Endothelial cell of umbilical vein (primary cell): ENCODE results near the gene NANOS3. TPM values are rescaled to one million over a fixed set of nuclear protein-coding genes. Genes with fewer than 3 reads are reported as not detected.

ENCODE experiments used
- BruUV-seq: library from RNA; stranded (reverse); fragments of 400-500 nt; replicated peaks from 2 replicates; lab custom pipeline; 2021; lab: Mats Ljungman, UMichigan
- CTCF ChIA-PET: fragments of 300-600, 350-600 bp; sonication (Branson Sonifier 250); formaldehyde crosslinking; loops from one replicate; lab custom pipeline; 2021; ENCODE audit warnings: antibody characterized with exemption, inconsistent platforms; lab: Charles Lee
- POLR2A ChIA-PET: fragments of 300-600, 350-600 bp; sonication (Branson Sonifier 250); formaldehyde crosslinking; loops from one replicate; lab custom pipeline; 2021; ENCODE audit warnings: antibody characterized with exemption, inconsistent platforms; lab: Charles Lee
- DNase-seq: peaks from one replicate; pipeline ENCODE4 v3.0.0-alpha.2; 2011; ENCODE audit warnings: low read depth, low spot score
- FAIRE-seq: peaks from 2 replicates; lab custom pipeline; 2011; peaks lifted over from hg19 to GRCh38; lab: Jason Lieb, UNC
- H2AFZ ChIP-seq: 2 replicates; pipeline ENCODE4 v1.6.0; 2012; ENCODE audit warnings: low read depth, low read length, control low read depth, inconsistent platforms
- H3K27ac ChIP-seq: 2 replicates; pipeline ENCODE4 v1.5.1; 2011; ENCODE audit warnings: low read depth, mild to moderate bottlenecking, control low read depth, low read length, moderate library complexity; ENCODE audit not compliant: insufficient read depth
- H3K27me3 ChIP-seq, 2 experiments: 2 replicates each; pipeline versions ENCODE4 v1.6.0 to v1.6.1; 2011; ENCODE audit warnings: low read length in 2 of 2, mixed read lengths in 1 of 2; ENCODE audit not compliant: control insufficient read depth in 2 of 2, insufficient read depth in 2 of 2
- H3K36me3 ChIP-seq, 2 experiments: 2 replicates in 1 of 2; 3 replicates in 1 of 2; pipeline ENCODE4 v1.5.1; 2011; ENCODE audit warnings: low read length in 2 of 2, mild to moderate bottlenecking in 1 of 2, moderate library complexity in 1 of 2; ENCODE audit not compliant: control insufficient read depth in 2 of 2, insufficient read depth in 2 of 2; ENCODE audit errors: extremely low read depth in 1 of 2
- H3K4me1 ChIP-seq: 3 replicates; pipeline ENCODE4 v1.5.1; 2011; ENCODE audit warnings: mild to moderate bottlenecking, low read length; ENCODE audit not compliant: control insufficient read depth, insufficient read depth; ENCODE audit errors: extremely low read depth
- H3K4me2 ChIP-seq: 2 replicates; pipeline ENCODE4 v1.6.1; 2011; ENCODE audit warnings: low read length, control low read depth, mixed read lengths; ENCODE audit not compliant: insufficient read depth
- H3K4me3 ChIP-seq, 3 experiments: fragments of 200-600 bp in 1 of 3; sonication (generic), shearing (Covaris generic) in 1 of 3; replicated peaks in 1 of 3; 2 replicates each; pipeline ENCODE4 v1.5.1; 2011 to 2016; ENCODE audit warnings: control low read depth in 3 of 3, low read length in 3 of 3, mild to moderate bottlenecking in 2 of 3, inconsistent platforms in 1 of 3, low read depth in 1 of 3, moderate library complexity in 1 of 3; ENCODE audit not compliant: insufficient read depth in 1 of 3
- H3K79me2 ChIP-seq: 2 replicates; pipeline ENCODE4 v1.6.0; 2012; ENCODE audit warnings: low read length, inconsistent platforms; ENCODE audit not compliant: control insufficient read depth, insufficient read depth
- H3K9ac ChIP-seq: replicated peaks from 2 replicates; pipeline ENCODE3; 2011; ENCODE audit warnings: low read length, control low read depth; ENCODE audit not compliant: insufficient read depth; ENCODE audit errors: extremely low read depth
- H3K9me1 ChIP-seq: replicated peaks from 3 replicates; pipeline ENCODE4 v1.6.0; 2011; ENCODE audit warnings: mild to moderate bottlenecking, low read length; ENCODE audit not compliant: control insufficient read depth, insufficient read depth; ENCODE audit errors: extremely low read depth
- H3K9me3 ChIP-seq: replicated peaks from 2 replicates; pipeline ENCODE4 v1.5.1; 2012; ENCODE audit warnings: low read length, inconsistent platforms; ENCODE audit not compliant: control insufficient read depth, insufficient read depth
- H4K20me1 ChIP-seq: replicated peaks from 2 replicates; pipeline ENCODE3; 2011; ENCODE audit warnings: mild to moderate bottlenecking, low read length; ENCODE audit not compliant: control insufficient read depth, insufficient read depth; ENCODE audit errors: extremely low read depth
- CTCF ChIP-seq, 2 donors: IDR thresholded peaks; 1 replicate in 1 of 2; 2 replicates in 1 of 2; pipeline ENCODE4 v1.5.1; 2011; ENCODE audit warnings: low read length in 2 of 2, mild to moderate bottlenecking in 2 of 2, moderate library complexity in 2 of 2, control low read depth in 1 of 2, inconsistent platforms in 1 of 2, low read depth in 1 of 2; ENCODE audit not compliant: insufficient read depth in 1 of 2; ENCODE audit errors: extremely low read depth in 1 of 2
- EZH2 ChIP-seq: IDR thresholded peaks from 2 replicates; pipeline ENCODE4 v1.6.1; 2012; ENCODE audit warnings: borderline replicate concordance, low read depth, mild to moderate bottlenecking, moderate library complexity, low read length, inconsistent platforms; ENCODE audit not compliant: severe bottlenecking
- FOS ChIP-seq: IDR thresholded peaks from 2 replicates; pipeline ENCODE4 v1.6.1; 2011; ENCODE audit warnings: mild to moderate bottlenecking, low read length, moderate library complexity, borderline replicate concordance; ENCODE audit not compliant: insufficient read depth
- GATA2 ChIP-seq: IDR thresholded peaks from 2 replicates; pipeline ENCODE4 v1.7.0; 2011; ENCODE audit warnings: low read depth, mild to moderate bottlenecking, moderate library complexity, mixed read lengths, low read length; ENCODE audit not compliant: insufficient read length, insufficient read depth
- JUN ChIP-seq: IDR thresholded peaks from 2 replicates; pipeline ENCODE4 v1.6.1; 2011; ENCODE audit warnings: borderline replicate concordance, low read depth; ENCODE audit not compliant: insufficient read length, insufficient read depth
- MAX ChIP-seq: IDR thresholded peaks from 2 replicates; pipeline ENCODE4 v1.6.1; 2011; ENCODE audit not compliant: insufficient read depth, insufficient read length
- MYC ChIP-seq: IDR thresholded peaks from one replicate; pipeline ENCODE4 v1.6.1; 2011; ENCODE audit warnings: mild to moderate bottlenecking, low read depth, low read length
- POLR2A ChIP-seq: IDR thresholded peaks from 2 replicates; pipeline ENCODE4 v1.6.1; 2012; ENCODE audit warnings: low read depth, mild to moderate bottlenecking, control low read depth, low read length
- POLR2AphosphoS5 ChIP-seq: IDR thresholded peaks from 2 replicates; pipeline ENCODE4 v1.6.1; 2012; ENCODE audit warnings: low read depth, mild to moderate bottlenecking, control low read depth, low read length, moderate library complexity; ENCODE audit not compliant: insufficient read depth
- dilution Hi-C: fragments of 300-500 bp; cut with MboI; formaldehyde crosslinking; loops from one replicate; pipeline ENCODE4 v1.15.0; 2019; ENCODE audit warnings: low sequenced_read_pairs; ENCODE audit not compliant: extremely low pct_ligation_motif_present
- intact Hi-C: fragments of 100-400 bp; cut with micrococcal nuclease; formaldehyde crosslinking; loops from one replicate; pipeline ENCODE4 v1.10.0; 2022
- polyA plus RNA-seq, 4 experiments: library from polyadenylated mRNA; depleted of rRNA in 3 of 4; stranded (reverse) in 3 of 4; unstranded in 1 of 4; fragments of >200 nt; gene quantifications; 2 replicates each; pipeline versions ENCODE4 v1.2.1 to v1.2.3, GENCODE V29; 2011 to 2012; ENCODE audit warnings: missing spikeins in 1 of 4
- total RNA-seq: library from RNA; stranded (reverse); gene quantifications from 2 replicates; pipeline ENCODE4 v1.2.3, GENCODE V29; 2021

Gene NANOS3
- total and polyA plus RNA-seq, 2 donors (not counting 3 experiments of a cell fraction or from before 2014, with no cell fraction given) = 1.0 to 4.4 TPM

- H3K9me3 ChIP-seq = no peaks in the 10 kb centered on the region
- H3K27ac ChIP-seq = no peak overlapping the region
- FAIRE-seq (no peak), DNase-seq (no peak)
- H3K9ac ChIP-seq = no peak overlapping the region
- no TSS peak for BruUV-seq
- H3K9me1 ChIP-seq = no peaks in the 10 kb centered on the region
- no peaks in the 10 kb centered on the region for H3K36me3 ChIP-seq
- H3K4me3 ChIP-seq = no peak overlapping the region
- H2AFZ ChIP-seq = no peak overlapping the region
- H3K27me3 ChIP-seq = no peaks in the 10 kb centered on the region
- dilution Hi-C loops = no loop called here
- no peak overlapping the region for H3K4me2 ChIP-seq
- H3K79me2 ChIP-seq = no peaks in the 10 kb centered on the region
- CTCF ChIA-PET = interaction anchor here (0.7 to 1.7 kb wide), 8 partner anchors 11 to 250 kb away, joined by 3 to 5 read pairs (median 4); partner anchors contain the start of gene ASF1B
- TF ChIP-seq MAX = no peak
- H3K4me1 ChIP-seq = no peaks in the 10 kb centered on the region
- intact Hi-C loops = no loop called here
- H4K20me1 ChIP-seq = no peaks in the 10 kb centered on the region
- POLR2A ChIA-PET = no interaction called here
Observed at GRCh38 chr19:13885826-13886365, 9.0 kb downstream of the NANOS3 start.

- no peaks in the 10 kb centered on the region for H3K36me3 ChIP-seq
- H3K4me2 ChIP-seq = no peak overlapping the region
- ChIA-PET POLR2A (interaction anchor here (0.6 kb wide), 1 partner anchor 15 kb away, joined by 5 read pairs; no protein-coding TSS in a partner anchor), CTCF (interaction anchor here (0.8 to 1.7 kb wide), 7 partner anchors 10 to 185 kb away, joined by 3 to 5 read pairs (median 4); partner anchors contain the start of genes MISP3 and PODNL1)
- H4K20me1 ChIP-seq = no peaks in the 10 kb centered on the region
- H3K79me2 ChIP-seq = no peaks in the 10 kb centered on the region
- DNase-seq = no peak
- intact Hi-C loops = no loop called here
- no peaks in the 10 kb centered on the region for H3K9me1 ChIP-seq
- H3K4me1 ChIP-seq = no peaks in the 10 kb centered on the region
- no peak overlapping the region for H3K4me3 ChIP-seq
- H3K27me3 ChIP-seq = no peaks in the 10 kb centered on the region
- H3K9ac ChIP-seq = no peak overlapping the region
- dilution Hi-C loops = no loop called here
- no peak for TF ChIP-seq MAX
- TF ChIP-seq CTCF (IDR thresholded peaks at IDR 0.05; ENCODE audit: extremely low read depth in 1 of 2, insufficient read depth in 1 of 2, low read depth in 1 of 2, low read length in 2 of 2) = no peak
- no peak for TF ChIP-seq EZH2
- TF ChIP-seq FOS = no peak
- no peak for TF ChIP-seq JUN
- TF ChIP-seq POLR2A = no peak
- no peak for TF ChIP-seq MYC
- no peak for TF ChIP-seq POLR2AphosphoS5
- no peak for TF ChIP-seq GATA2
- no TSS peak for BruUV-seq
- H3K27ac ChIP-seq = no peak overlapping the region
- no peak overlapping the region for H2AFZ ChIP-seq
- H3K9me3 ChIP-seq = no peaks in the 10 kb centered on the region
- FAIRE-seq = no peak
Observed at GRCh38 chr19:13887018-13887436, 10.1 kb downstream of the NANOS3 start.
